IMR-90 (cell line): ENCODE data around the gene C21orf58. TPM values are rescaled to one million over a fixed set of nuclear protein-coding genes. Genes with fewer than 3 reads are reported as not detected.

Experiments
- polyA plus RNA-seq, 3 experiments: library from polyadenylated mRNA; depleted of rRNA; stranded (reverse); fragments of >200 nt; gene quantifications; 2 replicates each; pipeline ENCODE4 v1.2.3, GENCODE V29; 2012; ENCODE audit warnings: low replicate concordance in 1 of 3
- total RNA-seq: library from RNA; depleted of rRNA; stranded (reverse); fragments of >200 nt; gene quantifications from 2 replicates; pipeline ENCODE4 v1.2.3, GENCODE V29; 2012; rRNA removed

Gene C21orf58
- total and polyA plus RNA-seq, 2 of the 4 experiments (the other 2 are of a cell fraction) = 2.7 to 6.2 TPM

Other genes with a start within 250 kb of the C21orf58 start
- 208 and 222 TPM in 2 replicates for gene COL6A2, start 225.8 kb downstream of the C21orf58 start, total RNA-seq
- 1,065 and 1,165 TPM in 2 replicates for gene COL6A2, start 225.8 kb downstream of the C21orf58 start, polyA plus RNA-seq (2012; rRNA removed)
- not detected in 2 replicates for gene FTCD, start 168.3 kb downstream of the C21orf58 start, total RNA-seq
- gene FTCD, start 168.3 kb downstream of the C21orf58 start, polyA plus RNA-seq (2012; rRNA removed) = 0.19 and 0.55 TPM in 2 replicates
- gene SPATC1L, start 139.4 kb downstream of the C21orf58 start, total RNA-seq = 3.1 and 3.8 TPM in 2 replicates
- gene SPATC1L, start 139.4 kb downstream of the C21orf58 start, polyA plus RNA-seq (2012; rRNA removed) = 17.2 and 23.4 TPM in 2 replicates
- gene LSS, start 95.1 kb downstream of the C21orf58 start, total RNA-seq = 35.3 and 43.4 TPM in 2 replicates
- gene LSS, start 95.1 kb downstream of the C21orf58 start, polyA plus RNA-seq (2012; rRNA removed) = 58.1 and 62.8 TPM in 2 replicates
- 63.1 and 67.5 TPM in 2 replicates for gene MCM3AP, start 38.3 kb downstream of the C21orf58 start, total RNA-seq
- gene MCM3AP, start 38.3 kb downstream of the C21orf58 start, polyA plus RNA-seq (2012; rRNA removed) = 40.3 and 46.5 TPM in 2 replicates
- 5.9 and 7.8 TPM in 2 replicates for gene YBEY, start 37.5 kb downstream of the C21orf58 start, total RNA-seq
- gene YBEY, start 37.5 kb downstream of the C21orf58 start, polyA plus RNA-seq (2012; rRNA removed) = 22.1 and 26.2 TPM in 2 replicates
- gene PCNT, start 286 bp upstream of the C21orf58 start, total RNA-seq = 10.0 and 14.2 TPM in 2 replicates
- gene PCNT, start 286 bp upstream of the C21orf58 start, polyA plus RNA-seq (2012; rRNA removed) = 19.4 and 19.5 TPM in 2 replicates
- 17.9 and 19.4 TPM in 2 replicates for gene DIP2A, start 135.0 kb upstream of the C21orf58 start, total RNA-seq
- 22.7 and 24.3 TPM in 2 replicates for gene DIP2A, start 135.0 kb upstream of the C21orf58 start, polyA plus RNA-seq (2012; rRNA removed)